ENCODE data around the gene FGF18.

DNA sequence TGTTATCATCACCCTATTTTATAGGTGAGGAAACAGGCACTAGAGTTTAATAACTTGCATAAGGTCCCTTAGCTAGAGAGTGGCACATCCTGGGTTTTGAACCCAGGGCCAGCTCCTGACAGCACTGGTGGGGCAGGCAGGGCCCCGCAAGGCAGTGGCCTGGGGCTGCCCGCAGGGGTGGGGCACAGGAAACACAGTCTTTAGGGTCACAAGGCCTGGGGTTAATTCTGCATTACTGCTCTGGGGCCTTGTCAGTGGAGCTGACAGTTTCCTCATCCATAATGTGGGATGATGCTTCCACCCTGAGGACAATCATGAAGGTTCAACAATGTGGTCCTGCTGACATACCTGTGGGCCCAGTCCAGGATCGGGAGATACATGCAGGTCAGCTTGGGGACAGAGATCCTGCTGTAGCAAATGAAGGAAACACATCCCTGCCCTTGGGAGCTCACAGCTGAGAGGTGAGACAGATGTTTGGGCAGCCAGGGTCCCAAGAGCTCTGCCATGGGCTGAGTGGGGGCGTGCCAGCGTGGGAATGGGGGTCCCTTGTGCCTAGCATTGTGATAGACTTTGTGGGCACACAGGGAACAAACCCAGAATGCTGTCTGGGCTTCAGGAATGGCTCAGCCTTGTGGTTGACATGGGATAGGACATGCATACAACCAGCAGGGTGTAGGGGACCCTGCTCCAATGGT is 14.7 kb downstream of the FGF18 start:
- TF ChIP-seq, protein P1, sequence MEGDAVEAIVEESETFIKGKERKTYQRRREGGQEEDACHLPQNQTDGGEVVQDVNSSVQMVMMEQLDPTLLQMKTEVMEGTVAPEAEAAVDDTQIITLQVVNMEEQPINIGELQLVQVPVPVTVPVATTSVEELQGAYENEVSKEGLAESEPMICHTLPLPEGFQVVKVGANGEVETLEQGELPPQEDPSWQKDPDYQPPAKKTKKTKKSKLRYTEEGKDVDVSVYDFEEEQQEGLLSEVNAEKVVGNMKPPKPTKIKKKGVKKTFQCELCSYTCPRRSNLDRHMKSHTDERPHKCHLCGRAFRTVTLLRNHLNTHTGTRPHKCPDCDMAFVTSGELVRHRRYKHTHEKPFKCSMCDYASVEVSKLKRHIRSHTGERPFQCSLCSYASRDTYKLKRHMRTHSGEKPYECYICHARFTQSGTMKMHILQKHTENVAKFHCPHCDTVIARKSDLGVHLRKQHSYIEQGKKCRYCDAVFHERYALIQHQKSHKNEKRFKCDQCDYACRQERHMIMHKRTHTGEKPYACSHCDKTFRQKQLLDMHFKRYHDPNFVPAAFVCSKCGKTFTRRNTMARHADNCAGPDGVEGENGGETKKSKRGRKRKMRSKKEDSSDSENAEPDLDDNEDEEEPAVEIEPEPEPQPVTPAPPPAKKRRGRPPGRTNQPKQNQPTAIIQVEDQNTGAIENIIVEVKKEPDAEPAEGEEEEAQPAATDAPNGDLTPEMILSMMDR (IDR thresholded peaks at IDR 0.05): no peak
- TF ChIP-seq POLR2AphosphoS5 (IDR thresholded peaks at IDR 0.05): no peak

Data from sigmoid colon (tissue), 4 donors.